ENCODE measurements around the gene MKS1.

Gene MKS1

GRCh38 chr17:58246104-58246740 is 27.2 kb upstream of the MKS1 start:
- TF ChIP-seq CTCF (IDR thresholded peaks at IDR 0.05; ENCODE audit: control extremely low read depth, extremely low read depth, low read depth, missing control alignments), result no peak
- no peak for DNase-seq (ENCODE audit: extremely low spot score)
- ChIA-PET POLR2A (no interaction called here), CTCF (interaction anchor here (1.1 to 4.9 kb wide), 7 partner anchors 10 to 187 kb away, joined by 3 to 77 read pairs (median 4); partner anchors contain the start of gene RNF43)

DNA sequence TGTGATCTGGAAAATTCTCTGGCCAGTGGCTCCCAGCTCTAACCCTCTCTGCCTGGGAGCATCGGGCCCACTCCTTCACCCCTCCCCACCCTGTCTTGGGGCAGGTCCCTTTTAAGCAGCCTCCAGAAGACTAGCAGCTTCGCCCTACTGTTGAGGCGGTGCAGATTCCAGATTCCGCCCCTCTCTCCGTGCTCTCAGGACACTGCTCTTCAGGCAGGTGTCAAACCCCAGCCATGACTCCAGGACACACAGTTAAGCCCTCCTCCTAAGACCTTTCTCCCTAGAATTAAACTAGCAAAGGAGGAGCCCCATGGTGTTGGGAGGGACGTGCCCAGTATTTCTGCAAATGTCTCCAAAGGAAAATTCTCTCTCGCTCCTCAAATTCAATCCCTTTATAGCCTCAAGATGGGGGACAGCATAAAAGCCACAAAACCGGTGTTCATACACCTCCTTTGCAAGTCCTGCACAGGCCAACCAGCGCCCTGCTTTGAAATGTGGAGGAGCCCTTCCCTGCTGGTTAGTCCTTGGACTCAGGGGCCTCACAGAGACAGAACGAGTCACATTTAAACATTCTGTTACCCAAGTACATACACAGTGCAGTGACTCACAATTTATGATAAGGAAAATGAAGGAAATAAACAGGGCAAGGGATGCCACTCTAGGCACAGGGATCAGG is 26.5 kb upstream of the MKS1 start:
- no peak for DNase-seq (ENCODE audit: extremely low spot score)
- ChIA-PET POLR2A (no interaction called here), CTCF (interaction anchor here (0.8 to 1.8 kb wide), 3 partner anchors 13 to 46 kb away, joined by 3 to 6 read pairs (median 3); partner anchors contain the start of gene MKS1)
- TF ChIP-seq CTCF (IDR thresholded peaks at IDR 0.05; ENCODE audit: control extremely low read depth, extremely low read depth, low read depth, missing control alignments), result no peak

- ChIA-PET POLR2A (no interaction called here), CTCF (interaction anchor here (0.8 to 1.8 kb wide), 3 partner anchors 12 to 45 kb away, joined by 3 to 6 read pairs (median 3); partner anchors contain the start of gene MKS1)
- no peak for DNase-seq (ENCODE audit: extremely low spot score)
- TF ChIP-seq CTCF (IDR thresholded peaks at IDR 0.05; ENCODE audit: control extremely low read depth, extremely low read depth, low read depth, missing control alignments), result no peak
Measured at GRCh38 chr17:58244963-58245362, 25.9 kb upstream of the MKS1 start.

- ChIA-PET CTCF (interaction anchor here (0.7 to 1.9 kb wide), 5 partner anchors 8 to 42 kb away, joined by 3 to 9 read pairs (median 4); no protein-coding TSS in a partner anchor), POLR2A (interaction anchor here (0.6 kb wide), 1 partner anchor 412 kb away, joined by 6 read pairs; no protein-coding TSS in a partner anchor)
- no peak for TF ChIP-seq CTCF (IDR thresholded peaks at IDR 0.05; ENCODE audit: control extremely low read depth, extremely low read depth, low read depth, missing control alignments)
- no peak for DNase-seq (ENCODE audit: extremely low spot score)
Measured at GRCh38 chr17:58242171-58242784, 23.2 kb upstream of the MKS1 start.

- POLR2A ChIA-PET, result no interaction called here
- no peak for DNase-seq (ENCODE audit: extremely low spot score)
- TF ChIP-seq CTCF (IDR thresholded peaks at IDR 0.05; ENCODE audit: control extremely low read depth, extremely low read depth, low read depth, missing control alignments), result no peak
- CTCF ChIA-PET, result interaction anchor here (6.3 kb wide), 1 partner anchor 9 kb away, joined by 84 read pairs; no protein-coding TSS in a partner anchor
Measured at GRCh38 chr17:58239987-58240386, 20.9 kb upstream of the MKS1 start.

DNA sequence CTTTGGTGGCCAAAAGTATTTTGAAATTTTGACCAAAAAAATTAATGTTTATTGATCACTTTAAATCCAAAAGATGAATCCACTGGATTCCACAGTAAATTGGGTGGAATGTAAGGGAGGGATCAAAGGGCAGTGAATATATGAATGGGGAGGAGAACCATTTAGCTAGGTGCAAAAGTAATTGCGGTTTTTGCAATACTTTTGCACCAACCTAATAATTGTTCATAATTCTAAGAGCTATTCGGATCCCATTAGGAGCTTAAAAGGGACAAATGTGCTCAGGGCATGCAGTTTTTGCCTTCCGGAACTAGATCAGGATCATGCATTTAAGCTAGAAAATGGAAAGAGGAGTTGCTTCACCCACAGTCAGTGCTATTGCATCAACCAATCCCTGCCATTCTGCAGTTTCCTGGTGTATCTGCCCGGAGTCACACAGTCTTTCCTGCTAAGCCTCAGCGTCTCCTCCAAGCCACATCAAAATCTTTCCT is 19.1 kb upstream of the MKS1 start, which contains the start of gene LPO:
Gene LPO (plus strand): TSS at position 438 of the 488 bp plus-strand sequence. CDS start 4,396 bp downstream, outside the sequence.
- ChIA-PET POLR2A (no interaction called here), CTCF (interaction anchor here (1.0 to 6.3 kb wide), 6 partner anchors 8 to 42 kb away, joined by 3 to 84 read pairs (median 3); partner anchors contain the start of gene MPO)
- no peak for TF ChIP-seq CTCF (IDR thresholded peaks at IDR 0.05; ENCODE audit: control extremely low read depth, extremely low read depth, low read depth, missing control alignments)
- no peak for DNase-seq (ENCODE audit: extremely low spot score)
